ENCODE results near the gene PSMA8.
A peak's percentile ranks its signal among the peaks of the same experiment; 100 is the strongest.
"Not testable (repeated sequence)": the region's sequence is repeated elsewhere in the genome, so short reads cannot be mapped to it uniquely, and the experiment has no call there.

The PSMA8 gene

DNA sequence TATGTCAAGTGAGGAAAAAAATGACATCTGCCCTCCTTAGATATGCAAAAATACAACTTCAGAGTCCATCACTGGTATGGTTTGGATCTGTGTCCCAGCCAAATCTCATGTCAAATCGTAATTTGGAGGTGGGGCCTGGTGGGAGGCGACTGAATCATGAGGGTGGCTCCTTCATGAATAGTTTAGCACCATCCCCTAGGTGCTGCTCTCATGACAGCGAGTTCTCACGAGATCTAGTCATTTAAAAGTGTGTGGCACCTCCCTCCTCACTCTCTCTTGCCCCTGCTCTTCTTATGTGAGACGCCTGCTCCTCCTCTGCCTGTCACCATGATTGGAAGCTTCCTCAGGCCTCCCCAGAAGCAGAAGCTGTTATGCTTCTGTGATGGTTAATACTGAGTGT lies 5.9 kb upstream of the PSMA8 start:
- no peak for DNase-seq (ENCODE audit: low read depth)
- H3K4me3 ChIP-seq (ENCODE audit: low read depth, low read length): no peak overlapping the region
- TF ChIP-seq, protein P1, sequence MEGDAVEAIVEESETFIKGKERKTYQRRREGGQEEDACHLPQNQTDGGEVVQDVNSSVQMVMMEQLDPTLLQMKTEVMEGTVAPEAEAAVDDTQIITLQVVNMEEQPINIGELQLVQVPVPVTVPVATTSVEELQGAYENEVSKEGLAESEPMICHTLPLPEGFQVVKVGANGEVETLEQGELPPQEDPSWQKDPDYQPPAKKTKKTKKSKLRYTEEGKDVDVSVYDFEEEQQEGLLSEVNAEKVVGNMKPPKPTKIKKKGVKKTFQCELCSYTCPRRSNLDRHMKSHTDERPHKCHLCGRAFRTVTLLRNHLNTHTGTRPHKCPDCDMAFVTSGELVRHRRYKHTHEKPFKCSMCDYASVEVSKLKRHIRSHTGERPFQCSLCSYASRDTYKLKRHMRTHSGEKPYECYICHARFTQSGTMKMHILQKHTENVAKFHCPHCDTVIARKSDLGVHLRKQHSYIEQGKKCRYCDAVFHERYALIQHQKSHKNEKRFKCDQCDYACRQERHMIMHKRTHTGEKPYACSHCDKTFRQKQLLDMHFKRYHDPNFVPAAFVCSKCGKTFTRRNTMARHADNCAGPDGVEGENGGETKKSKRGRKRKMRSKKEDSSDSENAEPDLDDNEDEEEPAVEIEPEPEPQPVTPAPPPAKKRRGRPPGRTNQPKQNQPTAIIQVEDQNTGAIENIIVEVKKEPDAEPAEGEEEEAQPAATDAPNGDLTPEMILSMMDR (IDR thresholded peaks at IDR 0.05; ENCODE audit: insufficient read depth, low read depth, low read length, missing control alignments): no peak

DNA sequence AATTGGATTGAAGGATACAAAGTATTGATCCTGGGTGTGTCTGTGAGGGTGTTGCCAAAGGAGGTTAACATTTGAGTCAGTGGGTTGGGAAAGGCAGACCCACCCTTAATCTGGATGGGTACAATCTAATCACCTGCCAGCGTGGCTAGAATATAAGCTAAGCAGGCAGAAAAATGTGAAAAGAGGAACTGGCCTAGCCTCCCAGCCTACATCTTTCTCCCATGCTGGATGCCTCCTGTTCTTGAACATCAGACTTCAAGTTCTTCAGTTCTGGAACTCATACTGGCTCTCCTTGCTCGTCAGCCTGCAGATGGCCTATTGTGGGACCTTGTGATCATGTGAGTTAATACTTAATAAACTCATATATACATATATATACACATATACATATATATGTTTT lies 5.5 kb upstream of the PSMA8 start:
- not testable (repeated sequence) for DNase-seq (ENCODE audit: low read depth)

DNA sequence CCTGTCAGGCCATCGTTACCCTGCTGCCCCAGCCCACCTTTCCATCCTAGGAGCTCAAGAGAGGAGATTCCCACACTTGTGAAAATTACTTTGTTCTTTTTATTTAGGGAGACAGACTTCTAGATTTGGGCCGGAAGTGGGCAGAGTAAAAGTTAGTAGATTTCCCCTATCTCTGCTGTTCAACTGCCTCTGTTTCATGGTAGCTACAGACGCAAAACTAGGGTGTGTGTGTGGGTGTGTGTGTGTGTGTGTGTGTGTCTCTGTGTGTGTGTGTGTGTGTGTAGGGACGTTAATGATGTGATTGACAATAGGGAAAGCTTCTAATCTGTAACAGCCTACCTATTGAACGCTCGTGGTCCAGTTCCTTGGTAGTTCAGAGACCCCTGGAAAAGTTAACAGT lies 438 bp downstream of the PSMA8 start:
- H3K4me3 ChIP-seq (ENCODE audit: low read depth, low read length): no peak overlapping the region
- no peak for DNase-seq (ENCODE audit: low read depth)
- TF ChIP-seq, protein P1 (IDR thresholded peaks at IDR 0.05; ENCODE audit: insufficient read depth, low read depth, low read length, missing control alignments): no peak

More for the DNA sequence above, 5.5 kb upstream of the PSMA8 start:
- not testable (repeated sequence) for H3K4me3 ChIP-seq (ENCODE audit: low read depth, low read length)

DNA sequence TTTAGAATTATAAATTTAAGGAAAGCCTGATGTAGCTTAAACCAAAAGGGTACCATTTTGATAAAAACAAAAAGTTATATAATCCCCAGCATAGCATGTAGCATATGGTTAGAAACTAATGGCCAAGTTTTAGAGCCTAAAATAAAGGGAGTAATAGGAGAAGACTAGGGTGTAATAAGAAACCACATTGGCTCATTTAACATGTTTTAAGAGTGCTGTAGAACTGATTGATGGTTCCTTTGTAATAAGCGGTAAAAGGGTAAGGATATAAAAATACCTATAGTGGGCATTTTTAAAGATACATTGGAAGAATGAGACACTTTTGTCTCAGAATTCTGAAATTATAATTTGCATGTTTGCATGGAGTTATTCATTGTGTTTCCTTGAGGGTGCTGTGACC lies 1.9 kb downstream of the PSMA8 start:
- TF ChIP-seq, protein P1 (IDR thresholded peaks at IDR 0.05; ENCODE audit: insufficient read depth, low read depth, low read length, missing control alignments): no peak
- H3K4me3 ChIP-seq (ENCODE audit: low read depth, low read length): no peak overlapping the region
- no peak for DNase-seq (ENCODE audit: low read depth)

DNA sequence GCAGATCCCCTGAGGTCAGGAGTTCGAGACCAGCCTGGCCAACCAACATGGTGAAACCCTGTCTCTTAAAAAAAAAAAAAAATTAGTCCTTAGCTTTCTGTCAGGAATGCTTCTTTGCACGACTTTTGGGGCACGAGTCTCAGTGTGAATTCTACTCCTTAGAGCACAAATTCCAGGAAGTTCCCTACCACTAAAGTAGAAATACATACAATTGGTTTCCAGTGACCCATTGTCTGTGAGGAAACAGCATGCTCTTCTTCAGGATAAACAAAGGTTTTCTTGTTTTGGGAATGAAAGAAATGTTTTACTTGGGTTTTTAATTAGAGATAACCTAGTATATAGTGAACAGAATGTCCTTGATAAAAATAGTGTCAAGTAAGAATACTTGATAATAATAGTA lies 23.7 kb downstream of the PSMA8 start:
- TF ChIP-seq, protein P1 (IDR thresholded peaks at IDR 0.05; ENCODE audit: insufficient read depth, low read depth, low read length, missing control alignments): no peak
- DNase-seq (ENCODE audit: low read depth): no peak
- H3K4me3 ChIP-seq (ENCODE audit: low read depth, low read length): no peak overlapping the region

DNA sequence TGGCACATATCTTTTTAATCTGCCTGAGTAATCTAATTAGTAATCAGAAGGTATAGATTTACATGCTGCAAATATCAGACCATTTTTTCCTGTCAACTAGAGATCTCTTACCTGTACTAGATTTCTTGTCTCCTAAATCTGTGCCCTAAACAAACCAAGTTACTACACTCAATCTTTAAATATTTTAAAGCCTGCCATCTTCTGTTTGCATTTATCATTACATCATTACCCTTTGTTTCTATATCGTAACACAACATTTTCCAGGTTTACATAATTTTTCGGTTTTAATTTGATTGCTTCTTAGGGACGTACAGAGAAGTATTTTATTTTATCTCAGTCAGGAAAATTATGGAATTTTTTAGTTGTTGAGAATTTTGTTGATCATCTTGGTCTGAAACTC lies 25.7 kb downstream of the PSMA8 start:
- TF ChIP-seq, protein P1 (IDR thresholded peaks at IDR 0.05; ENCODE audit: insufficient read depth, low read depth, low read length, missing control alignments): peak; percentile 10
- no peak for DNase-seq (ENCODE audit: low read depth)
- no peak overlapping the region for H3K4me3 ChIP-seq (ENCODE audit: low read depth, low read length)

DNA sequence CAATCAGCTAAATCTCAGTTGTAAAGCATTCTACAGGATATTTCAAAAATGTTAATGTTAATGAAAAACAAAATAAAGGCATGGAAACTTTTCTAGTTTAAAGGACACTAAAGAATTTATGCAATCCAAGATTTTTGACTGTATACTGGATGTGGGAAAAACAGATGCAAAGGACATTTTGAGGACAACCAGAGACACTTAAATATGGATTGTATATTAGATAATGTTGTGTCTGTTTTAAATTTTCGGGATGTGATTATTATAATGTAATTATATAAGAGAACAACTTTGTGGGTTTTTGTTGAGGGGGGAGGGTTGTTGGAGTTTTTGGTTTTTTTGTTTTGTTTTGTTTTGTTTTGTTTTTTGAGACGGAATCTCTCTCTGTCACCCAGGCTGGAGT lies 30.9 kb downstream of the PSMA8 start:
- TF ChIP-seq, protein P1 (IDR thresholded peaks at IDR 0.05; ENCODE audit: insufficient read depth, low read depth, low read length, missing control alignments): no peak
- no peak overlapping the region for H3K4me3 ChIP-seq (ENCODE audit: low read depth, low read length)
- no peak for DNase-seq (ENCODE audit: low read depth)

DNA sequence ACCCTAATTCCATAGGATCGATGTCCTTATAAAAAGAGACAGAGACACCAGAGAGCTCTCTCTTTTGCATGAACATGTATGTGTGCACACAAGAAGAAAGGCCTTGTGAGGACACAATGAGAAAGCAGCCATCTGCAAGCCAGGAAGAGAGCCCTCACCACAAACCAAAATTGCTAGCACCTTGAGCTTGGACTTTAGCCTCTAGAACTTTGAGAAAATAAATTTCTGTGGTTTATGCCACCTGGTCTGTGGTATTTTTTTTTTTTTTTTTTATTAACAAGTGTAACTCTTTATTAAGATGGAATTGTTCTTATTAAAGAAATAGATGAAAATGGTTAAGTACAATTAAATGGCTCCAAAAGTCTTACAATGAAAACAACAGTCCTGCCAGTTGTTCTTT lies 33.9 kb downstream of the PSMA8 start:
- H3K4me3 ChIP-seq (ENCODE audit: low read depth, low read length): not testable (repeated sequence)
- peak; percentile 88 for DNase-seq (ENCODE audit: low read depth)
